Measurements from ENCODE around the gene AQP11.

DNA sequence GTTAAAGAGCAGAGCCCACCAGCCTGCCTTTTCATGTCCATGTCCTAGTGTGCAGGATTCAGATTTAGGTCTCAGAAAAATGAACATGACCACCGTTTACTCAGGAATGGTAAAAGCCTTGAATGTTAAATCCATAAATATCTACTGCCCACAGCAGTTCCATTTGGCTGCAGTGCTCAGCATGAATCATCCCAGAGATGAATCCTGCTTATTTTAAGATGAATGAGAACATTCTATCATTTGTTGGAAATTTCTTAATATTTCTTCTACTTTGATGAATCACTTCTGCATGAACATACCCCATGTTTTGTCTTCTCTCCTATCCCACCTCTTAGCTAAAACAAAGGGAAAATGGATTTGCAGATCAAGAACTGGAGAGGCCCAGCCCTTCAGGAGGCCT is 47.5 kb upstream of the AQP11 start:
- TF ChIP-seq CTCF (IDR thresholded peaks at IDR 0.05 in 8 of 11, conservative IDR thresholded peaks at IDR 0.05 in 3 of 11) (no peak), POLR2AphosphoS5 (IDR thresholded peaks at IDR 0.05) (no peak), POLR2A (IDR thresholded peaks at IDR 0.05) (no peak)
